HUES6 (cell line): ENCODE measurements around the gene PCSK9.

ENCODE experiments used
- H3K27ac ChIP-seq: 2 replicates; pipeline ENCODE4 v1.7.0; 2013; ENCODE audit warnings: low read depth, mild to moderate bottlenecking, low read length, inconsistent platforms
- H3K27me3 ChIP-seq: 2 replicates; pipeline ENCODE4 v1.6.1; 2013; ENCODE audit warnings: low read length; ENCODE audit not compliant: control insufficient read depth, insufficient read depth
- H3K36me3 ChIP-seq: 2 replicates; pipeline ENCODE4 v1.6.1; 2013; ENCODE audit warnings: low read length; ENCODE audit not compliant: control insufficient read depth, insufficient read depth
- H3K4me1 ChIP-seq: 2 replicates; pipeline ENCODE4 v1.6.1; 2013; ENCODE audit warnings: low read length; ENCODE audit not compliant: control insufficient read depth, insufficient read depth
- H3K4me3 ChIP-seq: 2 replicates; pipeline ENCODE4 v1.5.1; 2013; ENCODE audit warnings: low read depth, low read length
- H3K9ac ChIP-seq: one replicate; pipeline ENCODE4 v1.6.1; 2013; ENCODE audit warnings: mild to moderate bottlenecking, low read length
- H3K9me3 ChIP-seq: 2 replicates; pipeline ENCODE4 v1.6.1; 2013; ENCODE audit warnings: low read depth, low read length; ENCODE audit not compliant: control insufficient read depth, insufficient read depth

PCSK9 gene

GRCh38 chr1:55060133-55060999 lies 21.0 kb downstream of the PCSK9 start:
- H3K27me3 ChIP-seq = no peaks in the 10 kb centered on the region
- H3K4me3 ChIP-seq = no peak overlapping the region
- no peaks in the 10 kb centered on the region for H3K4me1 ChIP-seq
- no peak overlapping the region for H3K27ac ChIP-seq
- H3K36me3 ChIP-seq = peaks cover 96% of the 10 kb centered on the region
- no peak overlapping the region for H3K9ac ChIP-seq
- no peaks in the 10 kb centered on the region for H3K9me3 ChIP-seq

- H3K27ac ChIP-seq = no peak overlapping the region
- no peak overlapping the region for H3K4me3 ChIP-seq
- peaks cover 98% of the 10 kb centered on the region for H3K36me3 ChIP-seq
- no peaks in the 10 kb centered on the region for H3K9me3 ChIP-seq
- no peaks in the 10 kb centered on the region for H3K4me1 ChIP-seq
- H3K9ac ChIP-seq = no peak overlapping the region
- H3K27me3 ChIP-seq = no peaks in the 10 kb centered on the region
These were observed 21.8 kb downstream of the PCSK9 start for GRCh38 chr1:55061000-55061705.

GRCh38 chr1:55061706-55062321 lies 22.5 kb downstream of the PCSK9 start:
- peaks cover 97% of the 10 kb centered on the region for H3K36me3 ChIP-seq
- H3K4me1 ChIP-seq = no peaks in the 10 kb centered on the region
- H3K27me3 ChIP-seq = no peaks in the 10 kb centered on the region
- H3K9ac ChIP-seq = no peak overlapping the region
- H3K9me3 ChIP-seq = no peaks in the 10 kb centered on the region
- no peak overlapping the region for H3K4me3 ChIP-seq
- no peak overlapping the region for H3K27ac ChIP-seq

- Histone ChIP-seq H3K36me3 (peaks cover 97% of the 10 kb centered on the region), H3K9ac (no peak overlapping the region), H3K4me1 (no peaks in the 10 kb centered on the region), H3K9me3 (no peaks in the 10 kb centered on the region), H3K4me3 (no peak overlapping the region), H3K27me3 (no peaks in the 10 kb centered on the region), H3K27ac (no peak overlapping the region)
These were observed 23.6 kb downstream of the PCSK9 start for GRCh38 chr1:55062801-55063576.

- no peaks in the 10 kb centered on the region for H3K4me1 ChIP-seq
- H3K27ac ChIP-seq = no peak overlapping the region
- peaks cover 97% of the 10 kb centered on the region for H3K36me3 ChIP-seq
- H3K4me3 ChIP-seq = no peak overlapping the region
- no peaks in the 10 kb centered on the region for H3K27me3 ChIP-seq
- H3K9me3 ChIP-seq = no peaks in the 10 kb centered on the region
- no peak overlapping the region for H3K9ac ChIP-seq
These were observed 24.2 kb downstream of the PCSK9 start for GRCh38 chr1:55063577-55063942.

- no peak overlapping the region for H3K9ac ChIP-seq
- H3K27me3 ChIP-seq = no peaks in the 10 kb centered on the region
- no peak overlapping the region for H3K27ac ChIP-seq
- H3K4me3 ChIP-seq = no peak overlapping the region
- no peaks in the 10 kb centered on the region for H3K4me1 ChIP-seq
- peaks cover 97% of the 10 kb centered on the region for H3K36me3 ChIP-seq
- no peaks in the 10 kb centered on the region for H3K9me3 ChIP-seq
These were observed 24.8 kb downstream of the PCSK9 start for GRCh38 chr1:55064071-55064581.

GRCh38 chr1:55064861-55065263 lies 25.5 kb downstream of the PCSK9 start:
- Histone ChIP-seq H3K36me3 (peaks cover 96% of the 10 kb centered on the region), H3K4me1 (no peaks in the 10 kb centered on the region), H3K4me3 (no peak overlapping the region), H3K27me3 (no peaks in the 10 kb centered on the region), H3K9me3 (no peaks in the 10 kb centered on the region), H3K9ac (no peak overlapping the region), H3K27ac (no peak overlapping the region)

GRCh38 chr1:55065648-55066047 lies 26.3 kb downstream of the PCSK9 start:
- Histone ChIP-seq H3K27ac (no peak overlapping the region), H3K27me3 (no peaks in the 10 kb centered on the region), H3K9ac (no peak overlapping the region), H3K4me3 (no peak overlapping the region), H3K9me3 (no peaks in the 10 kb centered on the region), H3K36me3 (peaks cover 96% of the 10 kb centered on the region), H3K4me1 (no peaks in the 10 kb centered on the region)

GRCh38 chr1:55067022-55067778 lies 27.9 kb downstream of the PCSK9 start:
- Histone ChIP-seq H3K27ac (no peak overlapping the region), H3K4me3 (no peak overlapping the region), H3K9ac (no peak overlapping the region), H3K4me1 (no peaks in the 10 kb centered on the region; the same call in 1 of the 2 replicates), H3K36me3 (peaks cover 97% of the 10 kb centered on the region), H3K27me3 (no peaks in the 10 kb centered on the region), H3K9me3 (no peaks in the 10 kb centered on the region)

- no peaks in the 10 kb centered on the region for H3K9me3 ChIP-seq
- no peaks in the 10 kb centered on the region for H3K27me3 ChIP-seq
- no peak overlapping the region for H3K4me3 ChIP-seq
- no peak overlapping the region for H3K27ac ChIP-seq
- H3K4me1 ChIP-seq = no peaks in the 10 kb centered on the region; the same call in 1 of the 2 replicates
- peaks cover 97% of the 10 kb centered on the region for H3K36me3 ChIP-seq
- no peak overlapping the region for H3K9ac ChIP-seq
These were observed 28.6 kb downstream of the PCSK9 start for GRCh38 chr1:55067914-55068313.
